ENCODE measurements around the gene NR1D2.

The NR1D2 gene

DNA sequence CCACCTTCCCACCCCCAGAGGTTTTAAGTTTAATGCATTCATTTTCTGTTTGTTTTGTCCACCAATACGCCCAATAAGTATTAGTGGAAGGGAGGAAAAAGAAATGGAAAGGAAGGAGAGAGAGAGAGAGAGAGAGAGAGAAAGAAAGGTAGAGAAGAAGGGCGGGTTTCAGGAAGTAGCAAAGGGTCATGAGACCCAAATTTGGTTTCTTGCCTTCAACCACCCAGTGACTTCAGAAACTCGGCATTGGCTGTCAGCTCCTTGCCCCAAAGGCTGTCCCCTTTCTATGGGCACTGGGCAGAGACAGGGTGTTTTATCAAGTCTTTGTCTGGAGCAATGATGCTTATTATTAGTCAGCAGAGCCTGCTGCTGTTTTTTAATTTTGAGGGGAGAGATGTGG is 13.5 kb upstream of the NR1D2 start:
- no peak for DNase-seq

DNA sequence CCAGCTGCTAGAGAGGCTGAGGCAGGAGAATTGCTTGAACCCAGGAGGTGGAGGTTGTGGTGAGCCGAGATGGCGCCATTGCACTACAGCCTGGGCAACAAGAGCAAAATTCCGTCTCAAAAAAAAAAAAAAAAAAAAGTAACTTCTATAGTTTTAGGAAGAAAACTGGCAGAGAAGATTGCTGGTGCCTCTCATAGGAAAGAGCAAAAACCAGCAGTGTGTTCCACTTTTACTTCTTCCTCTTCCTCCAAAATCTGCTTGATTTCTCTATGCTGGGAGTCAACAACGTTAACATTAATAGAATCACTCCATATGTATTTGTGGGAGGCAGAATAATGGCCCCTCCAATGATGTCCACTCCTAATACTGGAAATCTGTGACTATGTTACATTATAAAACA is 12.5 kb upstream of the NR1D2 start:
- DNase-seq = no peak

DNA sequence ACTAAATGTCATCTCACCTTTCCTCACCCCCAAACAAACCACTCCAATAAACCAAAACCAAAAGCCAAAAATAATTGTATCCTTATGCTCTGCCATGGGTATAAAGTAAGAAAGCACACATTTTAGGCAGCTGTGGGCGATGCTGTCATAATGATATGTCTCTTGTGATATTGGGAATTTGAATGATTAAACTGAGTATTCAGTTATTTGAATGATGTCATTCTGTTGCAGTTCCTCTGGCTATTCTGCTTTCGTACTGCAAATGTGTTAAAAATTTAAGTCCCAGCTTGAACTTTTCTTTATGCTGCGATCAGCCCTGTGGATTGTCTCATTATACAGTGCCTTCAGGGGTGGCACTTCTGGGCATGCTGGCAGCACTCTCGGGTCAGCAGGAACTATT is 10.8 kb upstream of the NR1D2 start:
- DNase-seq = no peak

DNA sequence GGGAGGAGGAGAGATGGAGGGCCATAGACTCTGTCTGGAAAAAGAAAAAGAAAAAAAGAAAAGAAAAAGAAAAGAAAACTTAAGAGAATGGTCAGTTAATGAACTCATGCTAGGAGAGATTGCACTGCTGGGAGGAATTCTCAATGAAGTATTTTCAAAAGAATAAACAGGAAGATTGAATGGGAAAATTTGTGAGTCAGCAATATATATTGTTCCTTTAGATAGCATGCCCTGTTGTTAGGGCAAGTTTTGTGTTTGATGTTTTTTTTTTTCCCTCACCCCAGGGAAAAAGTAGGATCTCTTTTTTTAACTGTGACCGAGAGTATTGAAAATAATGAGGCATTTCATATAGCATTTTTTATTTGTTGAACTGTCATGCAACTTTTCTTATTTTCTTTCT is 7.8 kb upstream of the NR1D2 start:
- no peak for DNase-seq

DNA sequence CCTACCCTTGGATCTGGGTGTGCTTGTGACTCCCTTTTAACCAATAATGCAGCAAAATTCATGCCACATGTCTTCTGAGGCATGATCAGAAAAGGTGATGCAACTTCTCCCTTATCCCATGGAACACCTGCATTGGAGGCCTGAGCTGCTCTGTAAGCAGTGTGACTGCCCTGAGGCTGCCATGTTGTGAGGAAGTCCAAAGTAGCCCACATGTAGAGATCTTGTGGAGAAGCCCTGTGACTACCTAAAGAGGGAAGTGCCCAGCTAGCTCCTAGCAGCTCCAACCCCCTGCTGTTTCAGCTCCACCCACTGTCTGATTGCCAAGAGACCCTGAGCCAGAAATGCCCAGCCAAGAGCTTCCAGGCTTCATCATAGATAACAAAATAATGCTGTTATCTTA is 6.4 kb upstream of the NR1D2 start:
- DNase-seq = no peak

- DNase-seq = no peak
Observed at GRCh38 chr3:23940775-23941174, 4.3 kb upstream of the NR1D2 start.

DNA sequence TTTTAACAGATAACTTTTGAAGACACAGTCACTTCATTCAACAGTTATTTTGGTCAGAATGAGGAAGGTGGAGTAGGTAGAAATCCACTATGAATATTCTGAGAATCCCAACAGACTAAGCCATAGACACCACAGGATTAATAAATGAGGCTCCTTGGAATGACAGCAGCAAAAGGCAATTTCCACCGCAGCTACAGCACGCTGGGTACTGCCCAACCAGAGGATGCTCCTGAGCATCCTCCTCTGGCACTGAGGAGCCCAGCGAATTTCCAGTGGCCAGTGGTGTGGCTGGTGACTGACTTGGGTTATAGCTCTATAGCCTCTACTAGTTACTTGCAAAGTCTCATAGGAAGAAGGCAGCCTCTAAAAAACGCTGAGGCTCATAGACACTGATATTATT is 3.6 kb upstream of the NR1D2 start:
- no peak for DNase-seq

DNA sequence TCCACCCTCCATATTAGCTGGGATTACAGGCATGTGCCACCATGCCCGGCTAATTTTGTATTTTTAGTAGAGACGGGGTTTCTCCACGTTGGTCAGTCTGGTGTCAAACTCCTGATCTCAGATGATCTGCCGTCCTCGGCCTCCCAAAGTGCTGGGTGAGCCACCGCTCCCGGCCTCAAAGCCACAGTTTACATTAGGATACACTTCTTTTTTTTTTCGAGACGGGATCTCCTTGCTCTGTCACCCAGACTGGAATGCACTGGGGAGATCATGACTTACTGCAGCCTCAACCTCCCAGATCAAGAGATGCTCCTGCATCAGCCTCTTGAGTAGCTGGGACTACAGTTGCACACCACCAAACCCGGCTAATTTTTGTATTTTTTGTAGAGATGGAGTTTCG is 2.5 kb upstream of the NR1D2 start:
- DNase-seq = no peak

DNA sequence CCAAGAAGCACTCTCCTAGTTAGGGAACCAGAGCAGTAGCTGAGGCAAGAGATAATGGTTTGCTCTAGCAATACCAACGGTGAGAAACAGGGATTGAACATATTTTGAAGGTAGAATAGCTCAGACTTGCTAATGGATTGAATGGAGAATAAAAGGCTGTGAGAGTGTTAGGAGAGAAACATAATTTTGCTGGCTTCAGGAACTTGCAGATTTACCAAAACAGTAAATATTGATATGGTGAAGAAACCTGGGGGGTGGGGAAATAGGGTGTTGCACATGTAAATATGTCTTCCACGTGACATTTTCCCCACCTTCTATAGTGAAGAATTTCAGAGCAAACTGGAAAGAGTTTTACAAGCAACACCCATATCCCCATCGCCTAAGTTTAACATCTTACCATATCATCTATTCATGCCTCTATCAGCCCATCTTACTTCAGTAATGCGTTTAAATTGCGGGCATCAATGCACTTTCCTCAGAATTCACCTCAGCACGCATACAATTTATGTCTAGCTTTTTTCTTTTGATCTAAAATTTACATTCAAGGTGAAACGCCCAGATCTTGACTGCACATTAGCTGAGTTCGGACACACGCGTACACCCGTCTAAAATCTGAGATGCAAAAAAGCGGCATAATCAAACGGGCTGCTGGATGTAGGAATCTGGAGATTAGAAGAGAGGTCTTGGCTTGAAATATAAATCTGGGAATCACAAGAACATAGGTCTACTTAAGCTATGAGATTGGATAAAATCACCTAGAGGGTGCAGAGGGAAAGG is 891 bp upstream of the NR1D2 start:
- DNase-seq = peak in 1 of 14 donors; percentile 64

GRCh38 chr3:23945663-23945912 is 502 bp downstream of the NR1D2 start:
- DNase-seq = no peak

GRCh38 chr3:23945913-23946687 is 1.0 kb downstream of the NR1D2 start:
- DNase-seq = peak; percentile 82 to 99 (median 96)

DNA sequence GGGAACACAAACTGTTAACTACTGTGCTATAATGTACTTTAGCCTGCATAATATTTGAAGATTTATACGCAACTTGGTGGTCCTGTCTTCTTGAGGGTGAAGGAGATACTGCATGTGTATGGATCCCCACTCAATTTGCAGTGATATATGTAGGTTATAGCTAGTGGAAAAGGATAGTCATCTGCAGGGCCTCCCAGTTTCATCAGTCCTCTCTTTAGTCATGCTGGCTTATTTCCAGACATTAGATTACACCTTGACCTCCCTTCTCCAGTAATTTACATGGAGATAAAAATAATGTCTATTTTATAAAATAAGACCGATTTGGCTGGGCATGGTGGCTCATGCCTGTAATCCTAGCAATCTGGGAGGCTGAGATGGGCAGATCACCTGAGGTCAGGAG is 3.7 kb downstream of the NR1D2 start:
- no peak for DNase-seq

DNA sequence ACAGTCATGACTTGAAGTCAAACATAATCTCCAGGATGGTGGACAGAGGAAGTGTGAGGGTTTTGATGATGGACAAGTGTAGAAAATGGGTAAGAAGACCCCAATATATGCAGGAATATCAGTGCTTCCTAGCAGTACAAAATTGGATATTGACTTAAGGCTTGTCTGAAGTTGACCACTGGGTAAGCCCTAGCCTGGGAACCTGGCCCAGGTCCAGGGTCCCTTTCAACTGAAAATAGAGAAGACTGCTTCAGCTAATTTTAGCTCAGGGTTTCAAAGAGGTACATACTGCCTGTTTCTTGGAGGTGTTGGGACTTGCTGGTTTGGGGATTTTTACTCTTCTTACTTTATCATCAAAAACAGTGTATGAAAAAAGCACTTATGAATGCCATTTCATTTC is 4.7 kb downstream of the NR1D2 start:
- peak in 3 of 14 donors; percentile 4 to 13 (median 6) for DNase-seq

DNA sequence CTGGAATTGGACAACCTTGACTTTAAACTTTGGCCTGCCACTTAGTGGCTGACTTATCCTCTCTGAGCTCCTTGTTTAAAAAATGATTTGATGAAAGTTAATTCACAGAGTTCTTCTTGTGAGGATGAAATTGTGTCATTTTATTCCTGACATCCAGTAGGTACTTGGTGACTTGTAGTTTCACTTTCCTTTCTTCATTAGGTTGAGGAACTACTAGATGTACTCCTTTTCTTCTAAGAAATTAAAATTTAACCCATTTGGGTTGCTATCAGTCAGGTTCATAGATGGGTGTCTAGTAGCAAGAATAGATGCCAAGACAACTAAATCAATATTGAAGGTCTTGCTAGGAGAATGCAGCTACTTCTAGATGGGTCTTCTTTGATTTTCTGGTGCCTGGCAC is 5.2 kb downstream of the NR1D2 start:
- DNase-seq = peak in 1 of 14 donors; percentile 2

GRCh38 chr3:23952646-23953045 is 7.6 kb downstream of the NR1D2 start:
- no peak for DNase-seq

GRCh38 chr3:23953523-23953922 is 8.4 kb downstream of the NR1D2 start:
- DNase-seq = no peak

DNA sequence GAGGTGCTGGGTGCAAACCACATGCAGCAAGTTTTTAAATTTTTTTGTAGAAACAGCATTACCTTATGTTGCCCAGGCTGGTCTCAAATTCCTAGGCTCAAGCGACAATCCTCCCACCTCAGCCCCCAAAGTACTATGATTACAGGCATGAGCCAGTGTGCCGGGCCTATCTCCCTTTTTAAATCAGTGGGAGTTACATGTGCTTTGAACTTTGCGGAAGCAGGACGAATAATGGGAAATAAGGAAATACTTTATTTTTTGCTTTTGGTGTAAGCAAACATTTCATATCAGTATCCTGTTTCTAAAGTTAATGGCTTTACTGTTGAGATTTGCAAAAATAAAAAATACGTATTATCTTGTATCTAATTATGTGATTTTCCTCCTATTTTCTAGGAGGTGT is 9.1 kb downstream of the NR1D2 start:
- DNase-seq = no peak

DNA sequence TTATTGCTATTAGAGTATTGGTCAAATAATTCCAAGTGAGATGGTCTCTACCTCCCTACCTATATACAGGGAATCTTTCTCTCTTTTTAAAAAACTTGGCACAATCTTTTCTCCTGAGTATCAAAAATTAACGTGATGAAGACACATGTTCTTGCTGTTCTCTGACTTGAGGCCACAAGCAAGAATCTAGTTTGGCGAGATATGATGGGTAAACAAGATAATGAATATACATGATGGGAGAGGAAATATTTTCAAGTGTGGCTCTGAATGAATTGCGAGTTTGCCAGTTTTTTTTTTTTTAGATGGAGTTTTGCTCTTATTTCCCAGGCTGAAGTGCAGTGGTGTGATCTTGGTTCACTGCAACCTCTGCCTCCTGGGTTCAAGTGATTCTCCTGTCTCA is 11.6 kb downstream of the NR1D2 start:
- no peak for DNase-seq

DNA sequence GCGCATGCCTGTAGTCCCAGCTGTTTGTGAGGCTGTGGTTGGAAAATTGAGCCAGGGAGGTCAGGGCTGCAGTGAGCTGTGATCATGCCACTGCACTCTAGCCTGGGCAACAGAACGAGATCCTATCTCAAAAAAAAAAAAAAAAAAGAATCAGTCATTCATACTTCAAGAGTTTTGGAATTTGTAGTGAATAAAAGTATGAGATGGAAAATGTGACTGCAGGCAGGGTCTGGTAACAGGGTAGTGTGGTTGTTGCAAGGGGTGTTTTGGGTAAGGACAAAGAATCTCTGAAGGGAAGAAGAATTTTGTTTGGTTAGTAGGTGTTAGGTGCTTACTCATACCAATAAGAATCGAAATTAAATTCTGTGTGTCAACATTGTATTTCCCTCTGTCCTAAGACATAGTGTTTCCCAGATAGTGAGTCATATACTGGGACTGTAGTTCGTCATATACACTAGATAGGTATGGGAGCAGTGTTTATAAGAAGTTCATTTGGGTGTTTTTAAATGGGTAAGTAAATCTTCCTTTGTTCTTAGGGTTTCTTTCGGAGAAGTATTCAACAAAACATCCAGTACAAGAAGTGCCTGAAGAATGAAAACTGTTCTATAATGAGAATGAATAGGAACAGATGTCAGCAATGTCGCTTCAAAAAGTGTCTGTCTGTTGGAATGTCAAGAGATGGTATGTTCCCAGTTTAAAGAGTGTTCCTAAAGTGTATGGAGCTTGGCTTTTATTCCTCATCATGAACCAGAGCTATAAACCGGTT is 14.2 kb downstream of the NR1D2 start:
- no peak for DNase-seq

DNA sequence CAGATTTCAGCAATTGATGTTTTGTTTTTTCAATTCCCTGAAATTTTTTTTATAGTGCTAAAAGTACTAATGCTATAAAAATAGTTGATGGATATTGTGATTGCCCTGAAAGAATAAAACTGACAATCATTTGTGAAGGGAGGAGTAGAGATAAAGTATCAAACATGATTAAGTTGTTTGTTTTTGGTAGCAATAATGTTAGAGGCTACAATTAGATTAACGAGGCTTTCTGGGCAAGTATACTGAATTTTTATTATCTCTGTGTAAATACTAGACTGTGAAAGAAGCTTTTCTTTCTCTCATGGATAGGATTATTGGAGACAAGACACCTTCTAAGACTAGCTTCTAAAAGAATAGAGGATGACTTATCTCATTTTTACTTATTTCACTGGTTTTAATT is 15.6 kb downstream of the NR1D2 start:
- DNase-seq = no peak

GRCh38 chr3:23961066-23961465 is 16.0 kb downstream of the NR1D2 start:
- DNase-seq = no peak

- DNase-seq = peak in 1 of 14 donors; percentile 5
Observed at GRCh38 chr3:23961913-23962312, 16.8 kb downstream of the NR1D2 start.

DNA sequence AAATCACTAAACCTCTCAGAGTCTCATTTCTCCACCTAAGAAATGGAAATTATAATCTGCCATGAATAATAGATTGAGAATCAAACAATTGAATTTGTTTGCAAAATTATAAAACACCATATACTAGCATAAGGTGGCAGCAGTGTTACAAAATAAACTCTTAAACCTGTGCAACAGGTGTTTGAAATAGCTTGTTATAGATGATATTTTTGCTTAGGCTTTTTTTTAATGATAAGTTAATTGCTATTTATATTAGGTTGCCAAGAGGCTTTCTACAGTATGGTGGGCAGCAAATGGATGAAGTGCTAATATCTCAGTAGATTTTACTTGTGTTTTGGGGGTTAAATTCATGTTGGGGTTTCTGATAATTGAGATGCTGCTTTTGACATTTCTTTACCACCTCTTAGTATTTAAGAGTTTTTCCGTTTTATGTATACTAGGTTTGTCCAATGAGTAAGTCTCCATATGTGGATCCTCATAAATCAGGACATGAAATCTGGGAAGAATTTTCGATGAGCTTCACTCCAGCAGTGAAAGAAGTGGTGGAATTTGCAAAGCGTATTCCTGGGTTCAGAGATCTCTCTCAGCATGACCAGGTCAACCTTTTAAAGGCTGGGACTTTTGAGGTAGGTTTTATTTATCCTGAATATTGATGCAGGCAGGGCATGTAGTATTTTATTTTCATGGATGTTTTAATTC is 19.6 kb downstream of the NR1D2 start:
- no peak for DNase-seq

Data from C1 segment of cervical spinal cord (tissue), 14 donors.